Lower leg skin (tissue), 3 donors: Measurements from ENCODE around the gene HNMT.

ENCODE experiments used
- POLR2A ChIP-seq, 2 donors: fragments of 450-650 bp; IDR thresholded peaks; one replicate each; pipeline ENCODE4 v1.6.1; 2016 to 2017; ENCODE audit warnings: antibody characterized with exemption in 2 of 2, mild to moderate bottlenecking in 1 of 2, moderate library complexity in 1 of 2
- TF ChIP-seq, protein P1 (sequence below), 3 donors: fragments of 450-650 bp; IDR thresholded peaks; one replicate each; pipeline ENCODE4 v1.5.1; 2016; ENCODE audit warnings: antibody characterized with exemption in 3 of 3, mild to moderate bottlenecking in 3 of 3, moderate library complexity in 2 of 3

DNA sequence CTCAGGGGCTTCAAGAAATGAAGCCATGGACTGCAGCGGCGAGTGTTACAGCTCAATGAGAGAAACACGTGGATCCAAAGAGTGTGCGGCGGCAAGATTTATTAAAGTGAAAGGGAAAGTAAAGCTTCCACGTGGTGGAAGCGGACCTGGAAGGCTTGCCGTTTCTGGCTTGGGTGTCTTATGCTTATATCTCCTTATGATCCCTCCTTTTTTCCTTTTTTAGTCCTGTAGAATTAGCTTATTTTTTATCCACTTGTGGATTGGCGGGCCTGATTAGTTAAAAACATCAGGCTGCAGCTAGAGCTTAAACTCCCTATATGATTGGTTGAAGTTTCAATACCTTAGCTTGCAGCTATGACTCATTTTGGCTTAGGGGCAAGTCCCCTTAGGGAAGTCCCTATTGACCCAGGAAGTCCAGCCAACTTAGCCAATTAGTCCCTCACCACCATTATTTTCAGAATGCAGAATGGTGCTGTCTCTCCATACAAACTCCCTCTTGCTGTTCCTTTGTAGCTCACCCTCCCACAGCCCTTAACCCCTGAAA is 11.6 kb upstream of the HNMT start:
- TF ChIP-seq, protein P1, sequence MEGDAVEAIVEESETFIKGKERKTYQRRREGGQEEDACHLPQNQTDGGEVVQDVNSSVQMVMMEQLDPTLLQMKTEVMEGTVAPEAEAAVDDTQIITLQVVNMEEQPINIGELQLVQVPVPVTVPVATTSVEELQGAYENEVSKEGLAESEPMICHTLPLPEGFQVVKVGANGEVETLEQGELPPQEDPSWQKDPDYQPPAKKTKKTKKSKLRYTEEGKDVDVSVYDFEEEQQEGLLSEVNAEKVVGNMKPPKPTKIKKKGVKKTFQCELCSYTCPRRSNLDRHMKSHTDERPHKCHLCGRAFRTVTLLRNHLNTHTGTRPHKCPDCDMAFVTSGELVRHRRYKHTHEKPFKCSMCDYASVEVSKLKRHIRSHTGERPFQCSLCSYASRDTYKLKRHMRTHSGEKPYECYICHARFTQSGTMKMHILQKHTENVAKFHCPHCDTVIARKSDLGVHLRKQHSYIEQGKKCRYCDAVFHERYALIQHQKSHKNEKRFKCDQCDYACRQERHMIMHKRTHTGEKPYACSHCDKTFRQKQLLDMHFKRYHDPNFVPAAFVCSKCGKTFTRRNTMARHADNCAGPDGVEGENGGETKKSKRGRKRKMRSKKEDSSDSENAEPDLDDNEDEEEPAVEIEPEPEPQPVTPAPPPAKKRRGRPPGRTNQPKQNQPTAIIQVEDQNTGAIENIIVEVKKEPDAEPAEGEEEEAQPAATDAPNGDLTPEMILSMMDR (IDR thresholded peaks at IDR 0.05): no peak
- TF ChIP-seq POLR2A (IDR thresholded peaks at IDR 0.05): no peak
